ENCODE results near the gene FCHSD2.

- TF ChIP-seq POLR2A (IDR thresholded peaks at IDR 0.05; ENCODE audit: low read depth, low read length) (no peak), POLR2AphosphoS5 (IDR thresholded peaks at IDR 0.05; ENCODE audit: low read depth, low read length) (no peak)
Observed at GRCh38 chr11:72820439-72821139, 321.5 kb downstream of the FCHSD2 start.

Measured in GM12892 (cell line).